Lower leg skin (tissue), 3 donors: ENCODE data around the gene ATP5PD.

Experiments
- POLR2A ChIP-seq, 2 donors: fragments of 450-650 bp; IDR thresholded peaks; one replicate each; pipeline ENCODE4 v1.6.1; 2016 to 2017; ENCODE audit warnings: antibody characterized with exemption in 2 of 2, mild to moderate bottlenecking in 1 of 2, moderate library complexity in 1 of 2
- TF ChIP-seq, protein P1 (sequence below), 3 donors: fragments of 450-650 bp; IDR thresholded peaks; one replicate each; pipeline ENCODE4 v1.5.1; 2016; ENCODE audit warnings: antibody characterized with exemption in 3 of 3, mild to moderate bottlenecking in 3 of 3, moderate library complexity in 2 of 3

DNA sequence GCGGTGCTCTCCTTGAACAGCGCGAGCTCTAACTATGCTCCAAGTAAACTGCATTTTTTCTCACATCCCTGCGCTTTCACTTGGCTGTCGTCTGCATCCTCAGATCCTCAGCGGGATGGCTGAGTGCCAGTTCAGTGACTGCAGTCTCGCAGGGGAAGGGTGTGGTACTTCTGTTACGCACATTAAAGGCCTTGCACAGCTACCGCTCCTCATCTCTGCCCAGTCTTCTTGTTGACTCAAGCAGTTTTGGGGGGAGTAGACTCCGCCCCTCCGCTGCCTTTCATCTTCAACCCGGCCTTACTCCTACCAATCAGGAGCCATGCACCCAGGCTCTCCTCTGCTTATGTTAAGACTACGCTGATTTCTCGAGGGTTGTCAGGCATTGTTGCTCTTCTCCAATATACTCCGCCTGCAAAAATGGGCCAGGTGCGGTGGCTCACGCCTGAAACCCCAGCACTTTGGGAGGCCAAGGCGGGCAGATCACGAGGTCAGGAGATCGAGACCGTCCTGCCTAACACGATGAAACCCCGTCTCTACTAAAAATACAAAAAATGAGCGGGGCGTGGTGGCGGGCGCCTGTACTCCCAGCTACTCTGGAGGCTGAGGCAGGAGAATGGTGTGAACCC is 10.0 kb downstream of the ATP5PD start:
- TF ChIP-seq, protein P1, sequence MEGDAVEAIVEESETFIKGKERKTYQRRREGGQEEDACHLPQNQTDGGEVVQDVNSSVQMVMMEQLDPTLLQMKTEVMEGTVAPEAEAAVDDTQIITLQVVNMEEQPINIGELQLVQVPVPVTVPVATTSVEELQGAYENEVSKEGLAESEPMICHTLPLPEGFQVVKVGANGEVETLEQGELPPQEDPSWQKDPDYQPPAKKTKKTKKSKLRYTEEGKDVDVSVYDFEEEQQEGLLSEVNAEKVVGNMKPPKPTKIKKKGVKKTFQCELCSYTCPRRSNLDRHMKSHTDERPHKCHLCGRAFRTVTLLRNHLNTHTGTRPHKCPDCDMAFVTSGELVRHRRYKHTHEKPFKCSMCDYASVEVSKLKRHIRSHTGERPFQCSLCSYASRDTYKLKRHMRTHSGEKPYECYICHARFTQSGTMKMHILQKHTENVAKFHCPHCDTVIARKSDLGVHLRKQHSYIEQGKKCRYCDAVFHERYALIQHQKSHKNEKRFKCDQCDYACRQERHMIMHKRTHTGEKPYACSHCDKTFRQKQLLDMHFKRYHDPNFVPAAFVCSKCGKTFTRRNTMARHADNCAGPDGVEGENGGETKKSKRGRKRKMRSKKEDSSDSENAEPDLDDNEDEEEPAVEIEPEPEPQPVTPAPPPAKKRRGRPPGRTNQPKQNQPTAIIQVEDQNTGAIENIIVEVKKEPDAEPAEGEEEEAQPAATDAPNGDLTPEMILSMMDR (IDR thresholded peaks at IDR 0.05) = no peak
- no peak for TF ChIP-seq POLR2A (IDR thresholded peaks at IDR 0.05)
